Left hindlimb (tissue), 1 donor: Measurements from ENCODE around the gene MCM3AP.
"Not testable (repeated sequence)": the region's sequence is repeated elsewhere in the genome, so short reads cannot be mapped to it uniquely, and the experiment has no call there.

ENCODE experiments used
- DNase-seq: peaks from one replicate; pipeline ENCODE4 v3.0.0-alpha.2; 2018

Gene MCM3AP

GRCh38 chr21:46200877-46201803 is 84.3 kb downstream of the MCM3AP start:
- not testable (repeated sequence) for DNase-seq

- DNase-seq = no peak
Observed at GRCh38 chr21:46199436-46200373, 85.7 kb downstream of the MCM3AP start.

- DNase-seq = no peak
Observed at GRCh38 chr21:46196733-46197132, 88.7 kb downstream of the MCM3AP start.

GRCh38 chr21:46195595-46196195 is 89.7 kb downstream of the MCM3AP start:
- no peak for DNase-seq

GRCh38 chr21:46194374-46195334 is 90.8 kb downstream of the MCM3AP start:
- no peak for DNase-seq

- DNase-seq = no peak
Observed at GRCh38 chr21:46193829-46194373, 91.5 kb downstream of the MCM3AP start.

GRCh38 chr21:46191686-46192575 is 93.5 kb downstream of the MCM3AP start:
- DNase-seq = no peak

- DNase-seq = no peak
Observed at GRCh38 chr21:46191257-46191685, 94.1 kb downstream of the MCM3AP start.

- DNase-seq = no peak
Observed at GRCh38 chr21:46190491-46191131, 94.8 kb downstream of the MCM3AP start.

GRCh38 chr21:46189959-46190490 is 95.4 kb downstream of the MCM3AP start:
- DNase-seq = no peak

GRCh38 chr21:46189213-46189958 is 96.0 kb downstream of the MCM3AP start:
- no peak for DNase-seq

- no peak for DNase-seq
Observed at GRCh38 chr21:46188226-46189212, 96.9 kb downstream of the MCM3AP start.

- DNase-seq = no peak
Observed at GRCh38 chr21:46187814-46188213, 97.6 kb downstream of the MCM3AP start.

GRCh38 chr21:46187261-46187660 is 98.2 kb downstream of the MCM3AP start:
- no peak for DNase-seq

GRCh38 chr21:46185716-46186115 is 99.7 kb downstream of the MCM3AP start:
- DNase-seq = no peak
